ENCODE measurements around the gene B3GAT1.

B3GAT1 gene

DNA sequence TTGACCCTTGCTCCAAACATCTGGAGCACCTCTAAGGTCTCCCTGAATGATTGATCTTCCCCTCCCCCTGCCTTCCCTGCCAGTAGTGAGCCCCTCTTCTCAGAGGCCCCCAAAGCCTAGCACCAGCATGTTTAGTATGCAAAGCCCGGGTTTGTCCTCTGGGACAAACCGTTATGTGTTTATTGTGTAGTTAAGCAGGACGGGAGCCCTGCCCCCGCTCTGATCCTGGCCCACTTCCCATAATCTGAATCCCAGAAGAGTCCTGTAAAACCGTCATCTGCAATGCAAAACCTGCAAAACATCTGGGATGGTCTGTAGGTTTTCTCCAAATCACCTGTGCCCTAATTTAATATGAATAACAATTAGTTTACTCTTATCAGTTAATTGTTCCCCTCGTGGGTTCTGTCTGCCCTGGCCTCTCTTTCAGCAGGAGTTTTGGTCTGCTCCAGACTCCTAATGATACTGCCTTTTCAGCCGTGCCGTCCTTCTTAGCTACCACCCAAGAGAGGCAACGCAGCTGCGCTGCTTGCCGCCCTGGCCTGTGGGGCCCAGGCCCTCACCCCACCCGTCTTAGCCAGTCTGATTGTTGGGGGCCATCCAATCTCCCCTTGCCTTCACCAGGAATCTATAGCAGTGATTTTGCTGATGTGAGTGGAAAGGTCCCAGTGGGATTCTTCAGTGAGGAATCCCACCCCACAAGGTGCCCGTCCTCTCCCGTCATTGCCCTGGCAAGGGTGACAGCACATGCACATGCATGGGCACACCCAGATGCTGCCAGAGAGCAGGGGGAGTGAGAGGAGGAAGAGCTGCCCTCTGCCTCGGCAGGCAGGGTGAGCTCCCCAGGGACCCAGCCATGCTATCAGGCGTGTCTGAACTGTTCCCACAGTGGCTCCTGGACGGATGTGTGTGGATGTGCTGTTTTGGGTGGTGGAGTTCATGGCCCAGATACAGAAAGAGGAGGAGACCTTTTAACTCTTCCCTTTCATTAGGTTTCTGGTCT lies 3.0 kb upstream of the B3GAT1 start:
- ATAC-seq (ENCODE audit: insufficient read depth, low read depth) = peak; percentile 60; the same call in 2 of the 3 replicates
- Histone ChIP-seq H3K27me3 (ENCODE audit: insufficient read depth, low read length, poor library complexity) (peaks cover 42% of the 10 kb centered on the region), H3K4me2 (ENCODE audit: insufficient read depth, low read length) (no peak overlapping the region), H3K27ac (ENCODE audit: low read length) (no peak overlapping the region), H2AFZ (ENCODE audit: low read depth, low read length) (no peak overlapping the region), H3K36me3 (ENCODE audit: insufficient read depth, low read length) (no peaks in the 10 kb centered on the region), H3K79me2 (ENCODE audit: insufficient read depth, low read length) (no peaks in the 10 kb centered on the region), H4K20me1 (ENCODE audit: insufficient read depth, low read length) (peaks cover 8% of the 10 kb centered on the region; the same call in 1 of the 2 replicates), H3K9me3 (ENCODE audit: insufficient read depth, low read length, severe bottlenecking) (no peaks in the 10 kb centered on the region), H3K9ac (ENCODE audit: low read depth, low read length) (no peak overlapping the region), H3K4me1 (ENCODE audit: insufficient read depth, low read length) (no peaks in the 10 kb centered on the region), H3K4me3 (ENCODE audit: low read depth in 1 of 2, low read length in 2 of 2) (no peak overlapping the region)
- TF ChIP-seq, protein P1, sequence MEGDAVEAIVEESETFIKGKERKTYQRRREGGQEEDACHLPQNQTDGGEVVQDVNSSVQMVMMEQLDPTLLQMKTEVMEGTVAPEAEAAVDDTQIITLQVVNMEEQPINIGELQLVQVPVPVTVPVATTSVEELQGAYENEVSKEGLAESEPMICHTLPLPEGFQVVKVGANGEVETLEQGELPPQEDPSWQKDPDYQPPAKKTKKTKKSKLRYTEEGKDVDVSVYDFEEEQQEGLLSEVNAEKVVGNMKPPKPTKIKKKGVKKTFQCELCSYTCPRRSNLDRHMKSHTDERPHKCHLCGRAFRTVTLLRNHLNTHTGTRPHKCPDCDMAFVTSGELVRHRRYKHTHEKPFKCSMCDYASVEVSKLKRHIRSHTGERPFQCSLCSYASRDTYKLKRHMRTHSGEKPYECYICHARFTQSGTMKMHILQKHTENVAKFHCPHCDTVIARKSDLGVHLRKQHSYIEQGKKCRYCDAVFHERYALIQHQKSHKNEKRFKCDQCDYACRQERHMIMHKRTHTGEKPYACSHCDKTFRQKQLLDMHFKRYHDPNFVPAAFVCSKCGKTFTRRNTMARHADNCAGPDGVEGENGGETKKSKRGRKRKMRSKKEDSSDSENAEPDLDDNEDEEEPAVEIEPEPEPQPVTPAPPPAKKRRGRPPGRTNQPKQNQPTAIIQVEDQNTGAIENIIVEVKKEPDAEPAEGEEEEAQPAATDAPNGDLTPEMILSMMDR (IDR thresholded peaks at IDR 0.05; ENCODE audit: borderline replicate concordance, extremely low read depth, low read length, poor library complexity, severe bottlenecking) = no peak
- no peak for TF ChIP-seq EZH2 (IDR thresholded peaks at IDR 0.05; ENCODE audit: borderline replicate concordance, low read depth, low read length, severe bottlenecking)
- DNase-seq = peak; percentile 21

DNA sequence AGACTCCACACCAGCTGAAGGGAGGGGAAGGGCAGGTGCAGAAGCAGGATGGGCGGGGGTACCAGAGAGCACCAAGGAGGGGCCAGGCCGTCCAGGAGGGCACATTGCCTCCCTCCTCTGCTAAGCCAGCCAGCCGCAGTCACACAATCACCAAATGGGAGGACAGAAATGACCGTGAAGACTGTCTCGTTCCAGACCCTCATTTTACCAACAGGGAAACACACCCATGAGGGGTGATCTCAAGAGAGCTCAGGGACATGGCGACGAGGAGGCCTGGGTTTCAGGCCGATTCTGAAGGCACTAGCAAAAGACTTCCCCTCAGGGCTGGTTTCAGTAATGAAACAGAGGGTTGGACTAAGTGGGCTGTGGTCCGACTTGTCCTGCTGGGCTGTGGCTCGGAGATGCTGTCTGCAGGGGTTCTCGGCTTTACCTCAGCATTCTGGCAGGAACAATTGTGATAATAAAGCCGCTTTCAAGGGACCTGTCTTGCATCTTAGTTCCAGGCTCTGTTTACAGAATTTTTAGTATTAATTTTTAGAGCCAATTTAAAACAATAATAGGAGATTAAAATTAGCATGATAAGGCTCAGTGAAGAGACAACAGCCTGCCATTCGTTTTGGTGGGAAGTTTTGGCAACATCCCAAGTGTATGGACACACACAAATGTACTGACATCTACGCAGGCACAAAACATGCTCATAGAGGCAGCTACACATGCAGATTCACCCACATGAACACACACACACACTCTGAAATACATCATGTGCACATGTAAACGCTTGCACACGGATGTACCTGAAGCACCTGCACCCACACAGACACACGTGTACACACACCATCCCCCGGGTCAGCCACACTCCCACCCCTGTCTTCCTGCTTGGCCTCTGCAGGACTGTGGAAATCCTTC lies 2.0 kb upstream of the B3GAT1 start:
- no peak overlapping the region for H3K4me3 ChIP-seq (ENCODE audit: low read depth in 1 of 2, low read length in 2 of 2)
- no peak overlapping the region for H3K4me2 ChIP-seq (ENCODE audit: insufficient read depth, low read length)
- TF ChIP-seq, protein P1 (IDR thresholded peaks at IDR 0.05; ENCODE audit: borderline replicate concordance, extremely low read depth, low read length, poor library complexity, severe bottlenecking) = no peak
- TF ChIP-seq EZH2 (IDR thresholded peaks at IDR 0.05; ENCODE audit: borderline replicate concordance, low read depth, low read length, severe bottlenecking) = no peak
- no peaks in the 10 kb centered on the region for H3K4me1 ChIP-seq (ENCODE audit: insufficient read depth, low read length)
- no peaks in the 10 kb centered on the region for H3K36me3 ChIP-seq (ENCODE audit: insufficient read depth, low read length)
- H3K9ac ChIP-seq (ENCODE audit: low read depth, low read length) = no peak overlapping the region
- H2AFZ ChIP-seq (ENCODE audit: low read depth, low read length) = no peak overlapping the region
- H3K9me3 ChIP-seq (ENCODE audit: insufficient read depth, low read length, severe bottlenecking) = no peaks in the 10 kb centered on the region
- peaks cover 14% of the 10 kb centered on the region for H4K20me1 ChIP-seq (ENCODE audit: insufficient read depth, low read length)
- H3K27ac ChIP-seq (ENCODE audit: low read length) = no peak overlapping the region
- H3K79me2 ChIP-seq (ENCODE audit: insufficient read depth, low read length) = no peaks in the 10 kb centered on the region
- DNase-seq = no peak
- ATAC-seq (ENCODE audit: insufficient read depth, low read depth) = no peak
- H3K27me3 ChIP-seq (ENCODE audit: insufficient read depth, low read length, poor library complexity) = peaks cover 51% of the 10 kb centered on the region

DNA sequence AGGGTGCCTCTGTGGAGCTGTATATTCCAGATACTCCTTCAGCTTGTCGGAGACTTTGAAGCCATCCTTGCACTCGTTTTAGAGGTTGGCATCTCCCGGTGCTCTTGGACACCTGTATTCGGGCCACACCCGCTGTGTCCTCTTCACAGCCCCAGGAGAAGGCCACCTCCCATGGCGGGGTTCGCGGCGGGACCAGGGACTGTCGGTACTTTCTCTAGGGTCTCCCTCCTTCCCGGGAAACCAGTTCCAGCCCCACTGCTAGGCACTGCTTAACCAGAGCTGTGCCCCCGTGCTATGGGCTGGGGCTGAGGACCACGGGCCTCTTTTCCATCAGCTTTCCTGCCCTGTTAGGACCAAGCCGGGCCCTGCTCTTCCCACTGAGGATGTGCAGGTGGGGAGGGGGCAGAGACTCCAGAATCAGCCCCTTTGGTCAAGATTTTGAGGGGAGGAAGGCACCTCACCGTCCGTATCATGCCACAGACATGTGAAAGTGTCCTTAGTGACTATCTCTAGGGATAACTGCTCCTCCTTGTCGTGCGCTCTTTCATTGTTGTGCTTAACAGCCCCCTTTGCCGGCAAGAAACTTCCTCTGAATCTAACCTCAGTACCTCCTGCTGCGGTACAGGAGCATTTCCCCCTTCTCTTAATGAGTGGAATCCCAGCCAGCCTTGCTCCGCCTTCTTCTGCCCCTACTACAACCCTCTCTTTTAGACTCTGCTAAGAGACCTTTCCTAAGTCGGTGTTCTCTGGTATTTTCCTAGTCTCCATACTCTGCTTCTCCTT lies 1.2 kb upstream of the B3GAT1 start:
- no peak overlapping the region for H3K4me3 ChIP-seq (ENCODE audit: low read depth in 1 of 2, low read length in 2 of 2)
- no peak overlapping the region for H2AFZ ChIP-seq (ENCODE audit: low read depth, low read length)
- ATAC-seq (ENCODE audit: insufficient read depth, low read depth) = no peak
- H3K27ac ChIP-seq (ENCODE audit: low read length) = no peak overlapping the region
- DNase-seq = no peak
- H3K79me2 ChIP-seq (ENCODE audit: insufficient read depth, low read length) = no peaks in the 10 kb centered on the region
- H3K9ac ChIP-seq (ENCODE audit: low read depth, low read length) = no peak overlapping the region
- no peaks in the 10 kb centered on the region for H3K9me3 ChIP-seq (ENCODE audit: insufficient read depth, low read length, severe bottlenecking)
- H4K20me1 ChIP-seq (ENCODE audit: insufficient read depth, low read length) = peaks cover 14% of the 10 kb centered on the region
- no peaks in the 10 kb centered on the region for H3K36me3 ChIP-seq (ENCODE audit: insufficient read depth, low read length)
- H3K27me3 ChIP-seq (ENCODE audit: insufficient read depth, low read length, poor library complexity) = peaks cover 53% of the 10 kb centered on the region
- H3K4me1 ChIP-seq (ENCODE audit: insufficient read depth, low read length) = no peaks in the 10 kb centered on the region
- no peak overlapping the region for H3K4me2 ChIP-seq (ENCODE audit: insufficient read depth, low read length)
- TF ChIP-seq, protein P1 (IDR thresholded peaks at IDR 0.05; ENCODE audit: borderline replicate concordance, extremely low read depth, low read length, poor library complexity, severe bottlenecking) = no peak
- TF ChIP-seq EZH2 (IDR thresholded peaks at IDR 0.05; ENCODE audit: borderline replicate concordance, low read depth, low read length, severe bottlenecking) = no peak

Measured in DND-41 (cell line).